SK-N-DZ (cell line): ENCODE data around the gene ATP8A2.

Source experiments
- DNase-seq: peaks from one replicate; pipeline ENCODE4 v3.0.0-alpha.2; 2015; ENCODE audit warnings: low spot score

ATP8A2 gene

DNA sequence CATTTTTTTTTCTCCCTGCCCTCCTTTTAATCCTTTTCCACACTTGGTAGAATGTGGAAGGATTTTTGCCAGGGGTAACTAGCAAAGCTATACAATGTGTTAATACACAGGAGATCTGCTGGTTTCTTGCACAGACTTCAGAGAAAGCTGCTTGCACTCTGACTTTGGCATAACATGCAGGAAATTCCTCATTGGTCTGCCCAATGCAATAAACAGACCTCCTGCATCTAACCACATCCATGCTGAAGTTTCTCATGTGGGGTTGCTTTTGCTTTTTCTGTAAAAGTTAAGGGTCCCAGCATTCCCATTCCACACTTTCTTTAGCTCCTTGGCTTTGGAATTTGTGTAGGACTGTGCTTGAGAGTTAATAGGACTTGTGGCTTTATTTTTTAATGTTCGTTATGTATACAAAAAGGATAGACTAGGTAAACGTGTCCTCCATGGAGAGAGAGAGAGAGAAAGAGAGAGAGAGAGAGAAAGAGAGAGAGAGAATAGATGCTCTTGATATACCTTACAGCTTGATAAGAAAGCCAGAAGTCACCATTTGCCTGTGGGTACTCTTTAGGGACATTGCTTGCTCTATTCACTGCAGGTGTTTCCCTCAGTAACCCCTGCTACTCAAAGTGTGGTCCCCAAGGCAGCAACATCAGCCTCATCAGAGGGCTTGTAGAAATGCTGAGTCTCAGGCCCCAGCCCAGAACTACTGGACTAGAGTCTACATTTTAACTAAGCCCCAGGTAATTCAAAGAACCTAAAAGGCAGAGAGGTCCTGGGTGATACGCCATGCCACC is 509.6 kb downstream of the ATP8A2 start:
- DNase-seq = no peak

DNA sequence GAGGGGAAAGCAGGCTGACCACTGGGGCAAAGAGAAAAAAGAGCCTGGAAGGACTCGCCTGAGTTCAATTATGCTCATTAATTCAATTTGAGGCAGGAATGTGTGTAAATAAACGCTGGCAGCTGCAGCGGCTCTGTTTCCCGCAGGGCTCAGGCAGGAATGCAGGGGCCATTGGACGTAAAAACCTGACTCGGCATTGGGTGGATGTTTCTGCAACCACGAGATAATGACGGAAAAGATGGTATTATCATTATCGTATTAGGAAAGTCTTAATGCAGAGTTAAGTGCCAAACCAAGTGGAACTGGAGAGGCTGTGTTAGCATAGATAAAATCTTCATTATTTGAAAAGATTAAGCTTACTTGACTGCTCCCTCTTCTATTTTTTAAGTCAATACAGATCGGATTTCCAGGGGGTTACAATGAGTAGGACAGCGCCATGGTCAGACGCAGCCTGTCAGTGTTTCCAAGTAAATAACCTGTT is 510.2 kb downstream of the ATP8A2 start:
- DNase-seq = peak; percentile 86

DNA sequence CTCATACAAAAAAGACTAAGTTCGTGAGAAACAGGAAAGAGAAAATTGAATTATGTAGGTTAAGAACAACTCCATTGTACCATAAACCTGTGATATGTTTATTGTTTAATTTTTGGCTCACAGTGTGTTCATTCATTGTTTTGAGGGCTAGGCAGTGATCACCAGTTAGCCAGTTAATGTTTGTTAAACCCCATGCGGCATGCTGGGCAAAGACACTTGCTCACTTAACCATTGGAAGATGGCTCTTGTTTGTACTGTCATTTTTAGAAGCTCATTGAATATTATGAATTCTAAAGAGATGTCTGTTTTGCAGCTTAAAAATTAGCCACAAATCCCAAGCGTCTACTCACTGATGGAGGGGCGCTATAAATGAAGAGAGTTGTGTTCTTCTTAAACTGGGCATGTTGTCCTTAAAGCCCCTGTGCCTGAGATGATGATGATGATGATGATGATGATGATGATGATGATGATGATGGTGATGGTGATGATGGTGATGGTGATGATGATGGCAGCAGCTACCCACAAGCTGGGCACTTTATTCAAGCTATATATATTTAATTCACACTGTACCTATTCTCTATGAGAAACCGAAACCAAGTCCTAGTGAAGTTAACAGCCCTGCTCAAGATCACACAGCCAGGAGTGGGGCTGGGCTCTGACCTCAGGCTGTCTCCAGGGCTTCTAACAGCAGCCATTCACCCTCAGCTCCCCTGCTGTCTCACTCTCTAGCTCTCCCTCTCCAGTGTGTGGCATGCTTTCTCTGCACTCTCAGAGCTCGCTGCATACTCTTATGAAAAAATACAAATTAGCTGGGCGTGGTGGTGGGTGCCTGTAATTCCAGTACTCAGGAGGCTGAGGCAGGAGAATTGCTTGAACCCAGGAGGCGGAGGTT is 510.9 kb downstream of the ATP8A2 start:
- peak; percentile 6 for DNase-seq

DNA sequence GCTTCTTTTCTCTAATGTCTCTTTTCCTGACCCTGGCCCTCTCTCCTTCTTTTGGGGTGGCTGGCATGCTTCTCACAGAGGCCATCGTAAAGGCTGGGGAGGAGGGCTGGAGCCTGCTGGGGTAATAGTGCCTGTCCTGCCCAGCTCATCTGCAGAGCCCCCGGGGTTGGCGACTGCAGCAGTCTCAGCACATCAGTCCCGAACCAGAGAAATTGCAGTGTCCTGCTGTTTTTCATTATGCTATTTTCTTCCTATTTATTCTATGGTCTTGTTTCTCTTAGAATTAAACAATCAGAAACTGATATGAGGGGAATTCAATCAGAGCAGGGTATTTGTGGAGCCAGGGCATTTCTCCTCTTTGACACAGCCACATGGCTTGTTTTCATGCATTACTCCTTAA is 513.6 kb downstream of the ATP8A2 start:
- DNase-seq = no peak

DNA sequence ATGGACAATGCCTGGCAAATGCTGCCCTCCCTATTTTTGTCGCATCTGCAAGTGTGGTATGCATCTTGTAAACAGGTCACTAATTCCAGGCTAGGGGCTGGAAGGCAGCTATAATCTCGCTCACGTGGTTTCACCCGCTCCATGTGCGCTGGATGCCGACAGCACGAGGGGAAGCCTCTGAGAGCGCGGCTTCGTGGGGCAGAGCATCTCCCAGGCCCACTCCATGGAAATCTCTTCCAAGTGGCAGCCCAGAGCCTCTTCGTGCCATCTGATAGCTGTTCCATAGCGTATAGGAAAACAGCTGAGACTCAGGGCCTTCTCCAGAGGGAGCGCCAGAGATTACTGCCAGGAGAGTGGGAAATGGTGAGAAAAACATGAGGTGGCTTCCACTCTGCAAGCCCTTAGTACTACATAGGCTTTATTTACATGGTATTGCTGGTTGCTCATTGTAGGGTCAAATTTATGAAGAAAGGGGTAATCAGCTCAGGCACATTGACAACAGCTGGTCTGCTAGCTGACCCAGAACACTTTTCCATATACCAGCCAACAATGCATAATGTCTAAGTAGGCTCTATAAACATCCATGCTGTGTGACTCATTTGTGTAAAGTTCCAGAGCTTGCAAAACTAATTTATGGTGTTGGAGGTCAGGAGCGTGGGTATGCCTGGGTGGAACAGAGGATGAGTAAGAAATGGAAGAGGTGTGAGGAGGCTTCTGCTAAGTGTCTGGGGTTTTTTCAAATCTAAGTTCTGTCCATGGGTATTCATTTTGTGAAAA is 514.9 kb downstream of the ATP8A2 start:
- DNase-seq = no peak

DNA sequence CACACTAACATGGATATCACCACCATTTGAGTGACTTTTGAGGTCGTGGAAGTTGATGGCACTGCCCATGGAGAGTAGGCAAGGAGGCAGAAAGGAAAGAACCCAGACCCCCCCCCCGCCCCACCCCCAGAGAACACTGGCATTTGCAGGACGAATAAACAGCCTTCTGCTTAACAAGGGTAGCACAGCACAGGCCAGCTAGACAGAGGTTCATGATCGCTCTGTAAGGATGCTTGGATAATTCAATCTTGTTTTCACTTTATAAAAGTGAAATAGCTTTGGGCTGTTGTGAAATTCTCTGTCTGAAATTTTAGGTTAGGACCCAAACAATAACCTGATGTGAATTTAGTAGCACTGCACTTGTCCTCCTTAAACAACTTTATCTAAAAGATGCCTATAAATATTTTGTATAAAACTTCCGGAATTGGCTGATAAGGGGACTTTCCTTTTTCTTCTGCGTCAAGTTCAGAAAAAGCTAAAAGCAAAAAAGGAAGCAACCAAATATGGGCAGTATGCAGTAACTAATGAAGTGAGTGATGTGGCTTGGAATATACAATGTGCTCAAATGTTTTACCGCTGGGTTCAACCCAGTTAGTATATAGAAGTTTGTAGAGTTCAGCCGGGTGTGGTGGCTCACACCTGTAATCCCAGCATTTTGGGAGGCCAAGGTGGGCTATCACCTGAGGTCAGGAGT is 516.3 kb downstream of the ATP8A2 start:
- DNase-seq = no peak

DNA sequence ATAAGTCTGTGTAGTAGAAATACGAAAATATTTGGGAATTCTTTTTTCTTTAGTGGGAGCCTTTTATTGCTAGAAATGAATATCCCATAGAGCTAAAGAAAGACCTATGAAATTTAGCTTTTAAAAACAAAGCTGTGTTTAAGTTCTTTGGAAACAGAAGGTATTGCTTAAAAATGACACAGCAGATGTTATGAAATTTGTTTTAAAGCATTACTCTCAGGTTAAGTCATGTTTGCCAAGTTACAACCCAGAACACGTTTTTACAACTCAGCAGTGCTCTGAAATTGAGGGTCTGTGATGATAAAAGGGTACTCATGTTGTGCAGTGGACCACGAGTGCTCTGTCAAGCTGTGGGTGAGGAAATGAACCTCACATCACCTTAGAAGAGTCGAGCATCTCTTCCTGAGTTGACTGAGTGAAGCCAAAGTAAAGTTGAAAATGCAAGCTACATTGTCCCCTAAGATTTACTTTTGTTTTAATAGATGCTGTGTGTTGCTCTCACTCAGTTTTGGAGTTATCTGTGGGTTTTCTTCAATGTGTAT is 519.0 kb downstream of the ATP8A2 start:
- DNase-seq = no peak

DNA sequence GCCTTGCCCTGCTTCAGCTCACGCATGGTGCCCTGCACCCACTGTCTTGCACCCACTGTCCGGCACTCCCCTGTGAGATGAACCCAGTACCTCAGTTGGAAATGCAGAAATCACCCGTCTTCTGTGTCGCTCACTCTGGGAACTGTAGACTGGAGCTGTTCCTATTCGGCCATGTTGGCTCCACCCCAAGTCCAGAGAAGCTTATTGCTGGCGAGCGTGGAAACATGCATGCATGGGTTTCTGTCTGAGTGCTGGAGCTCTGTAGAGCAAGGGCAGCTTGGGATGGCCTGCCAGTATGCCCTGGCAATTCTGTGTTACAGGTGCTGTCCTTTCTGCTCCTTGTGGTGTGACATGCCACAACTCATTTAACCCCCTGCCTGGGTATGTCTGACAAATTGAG is 527.2 kb downstream of the ATP8A2 start:
- DNase-seq = no peak

DNA sequence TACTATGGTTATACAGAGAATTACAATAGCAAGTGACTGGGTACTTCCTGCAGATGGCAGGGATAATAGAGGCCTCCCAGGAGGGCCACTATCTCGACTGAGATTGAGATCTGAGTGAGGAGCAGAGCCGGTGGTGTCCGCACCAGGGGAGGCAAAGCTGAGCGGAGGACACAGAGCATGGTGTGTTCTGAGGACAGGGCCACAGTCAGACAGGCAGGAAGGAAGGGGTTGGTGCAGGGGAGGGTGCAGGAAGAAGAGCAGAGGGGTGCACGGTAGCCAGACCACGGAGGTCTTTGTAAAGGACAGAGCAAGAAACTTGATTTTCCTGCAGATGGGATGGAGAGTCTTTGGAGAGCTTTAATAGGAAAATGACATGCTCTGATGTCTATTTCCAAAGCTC is 527.7 kb downstream of the ATP8A2 start:
- DNase-seq = no peak

DNA sequence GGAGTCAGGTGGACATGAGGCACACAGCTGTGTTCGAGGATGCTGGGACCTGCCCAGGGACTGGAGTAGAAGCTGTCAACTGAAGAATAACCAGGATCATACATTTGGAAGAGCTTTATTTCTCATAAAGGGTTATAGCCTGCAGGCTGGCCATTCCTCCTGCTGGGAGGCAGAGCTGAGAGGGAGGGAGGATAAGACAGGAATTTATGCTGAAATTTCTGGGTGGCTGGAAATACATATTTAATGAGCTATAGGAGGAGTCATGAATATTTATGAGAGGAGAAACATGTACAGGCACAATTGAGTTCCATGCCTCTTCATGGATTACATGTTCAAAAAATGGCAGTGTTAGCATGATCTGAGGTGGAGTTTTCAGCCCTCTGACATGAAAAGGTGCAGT is 528.2 kb downstream of the ATP8A2 start:
- DNase-seq = no peak

DNA sequence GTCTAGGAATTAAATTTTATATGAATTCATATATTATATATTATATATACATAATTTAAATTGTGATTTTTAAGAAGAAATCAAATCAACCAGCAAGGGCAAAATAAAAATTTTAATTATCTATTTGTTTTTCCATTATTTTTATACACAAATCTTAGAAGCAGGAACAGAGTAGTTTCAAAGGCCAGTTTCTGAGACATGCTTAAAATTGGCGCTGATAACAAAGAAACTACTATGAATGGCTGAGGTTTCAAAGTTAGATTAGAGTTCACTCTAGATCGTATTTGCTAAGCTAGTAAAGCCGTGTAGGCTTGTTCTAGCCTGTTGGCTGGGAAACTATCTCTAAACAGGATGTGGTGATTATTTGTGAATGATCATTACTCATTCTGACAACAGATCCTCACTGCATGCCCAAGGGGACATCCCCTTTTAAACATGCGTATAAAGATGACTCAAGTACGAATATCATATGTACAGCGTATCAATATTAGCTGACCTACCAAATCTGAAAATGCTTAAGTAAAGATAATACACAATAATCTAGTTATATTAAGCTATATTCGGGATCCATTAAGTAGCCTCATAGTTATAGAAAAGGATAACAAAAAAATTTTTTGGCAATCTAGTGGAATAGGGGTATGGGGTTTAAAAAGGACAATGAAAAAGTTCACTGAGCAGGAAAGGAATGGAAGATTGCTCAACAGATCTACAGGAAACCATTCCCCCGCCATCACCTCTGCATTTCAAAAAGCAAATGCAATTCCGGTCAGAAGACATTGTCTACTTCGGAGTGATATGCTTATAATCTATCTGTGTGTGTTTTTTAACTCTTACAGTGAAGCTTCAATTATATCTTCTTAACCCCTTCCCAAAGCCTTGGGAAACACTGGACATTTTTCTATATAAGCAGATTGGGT is 529.9 kb downstream of the ATP8A2 start:
- no peak for DNase-seq

DNA sequence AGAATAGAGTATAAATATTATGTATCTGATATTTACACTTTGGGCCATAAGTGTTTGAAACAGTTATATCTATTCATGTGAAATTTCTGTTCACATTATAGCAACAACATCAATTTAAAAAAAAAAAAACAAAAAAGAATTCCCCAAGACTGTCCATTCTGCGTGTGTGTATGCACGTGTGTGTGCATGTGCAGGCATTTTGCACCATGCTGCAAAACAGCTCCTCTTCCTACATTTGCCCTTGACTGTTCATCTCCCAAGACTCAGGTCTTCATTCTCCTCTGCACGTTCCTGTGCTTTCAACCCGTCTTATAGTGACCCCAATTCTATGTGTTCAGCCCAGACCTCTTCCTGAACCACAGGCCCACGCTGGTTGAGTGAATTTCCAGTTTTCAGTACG is 530.7 kb downstream of the ATP8A2 start:
- DNase-seq = no peak

DNA sequence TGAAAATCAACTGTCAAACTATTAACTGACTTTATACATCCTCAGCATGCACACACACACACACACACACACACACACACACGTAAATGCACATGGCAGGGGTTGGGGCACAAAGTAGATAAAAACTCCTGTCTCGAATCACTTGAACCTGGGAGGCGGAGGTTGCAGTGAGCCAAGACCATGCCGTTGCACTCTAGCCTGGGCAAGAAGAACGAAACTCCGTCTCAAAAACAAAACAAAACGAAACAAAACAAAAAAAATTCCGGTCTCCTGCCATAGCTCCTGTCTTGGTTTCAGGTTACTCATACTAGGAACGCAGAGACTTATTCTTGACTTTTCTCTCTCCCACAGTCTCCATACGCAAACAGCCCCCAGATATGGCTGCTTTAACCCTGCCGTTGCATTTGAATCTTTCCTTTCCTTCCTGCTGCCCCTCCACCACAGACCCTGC is 531.1 kb downstream of the ATP8A2 start:
- no peak for DNase-seq

DNA sequence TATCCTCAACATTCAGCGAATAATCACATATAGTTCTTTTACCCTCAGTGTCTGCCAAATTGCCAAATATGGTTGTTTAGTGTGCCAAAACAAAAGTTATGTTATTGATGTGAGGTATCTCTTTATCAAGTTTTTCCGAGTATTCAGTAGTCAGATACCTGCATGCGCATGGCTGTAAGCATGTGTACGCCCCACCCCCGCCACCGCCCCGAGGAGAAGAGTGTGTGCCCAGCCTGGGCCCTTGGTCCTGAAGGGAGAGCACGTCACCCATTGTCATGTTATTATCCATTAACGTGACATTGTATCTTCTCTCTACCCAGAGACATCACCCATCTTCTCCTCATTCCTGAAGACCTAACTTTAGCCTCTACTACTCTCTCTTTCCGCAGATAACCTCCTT is 533.1 kb downstream of the ATP8A2 start:
- no peak for DNase-seq

DNA sequence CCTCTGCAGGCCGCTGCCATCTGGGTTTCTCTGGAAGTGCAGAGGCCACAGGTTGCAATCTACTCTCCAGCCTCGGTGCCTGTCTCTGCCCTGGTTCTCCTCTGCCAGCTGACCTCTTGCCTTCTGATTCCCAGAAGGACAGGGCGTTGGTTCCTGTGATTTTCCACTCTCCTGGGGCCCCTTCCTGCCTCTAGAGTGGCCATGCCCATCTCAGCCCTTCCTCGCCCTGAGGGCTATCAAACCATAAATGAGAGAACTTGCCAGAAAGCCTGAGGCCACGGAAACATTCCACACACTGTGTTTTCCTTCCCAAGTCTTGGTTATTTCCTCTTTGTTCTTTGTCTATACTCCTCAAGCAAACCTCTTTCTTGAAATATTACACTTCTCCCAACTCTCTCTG is 533.8 kb downstream of the ATP8A2 start:
- DNase-seq = no peak

DNA sequence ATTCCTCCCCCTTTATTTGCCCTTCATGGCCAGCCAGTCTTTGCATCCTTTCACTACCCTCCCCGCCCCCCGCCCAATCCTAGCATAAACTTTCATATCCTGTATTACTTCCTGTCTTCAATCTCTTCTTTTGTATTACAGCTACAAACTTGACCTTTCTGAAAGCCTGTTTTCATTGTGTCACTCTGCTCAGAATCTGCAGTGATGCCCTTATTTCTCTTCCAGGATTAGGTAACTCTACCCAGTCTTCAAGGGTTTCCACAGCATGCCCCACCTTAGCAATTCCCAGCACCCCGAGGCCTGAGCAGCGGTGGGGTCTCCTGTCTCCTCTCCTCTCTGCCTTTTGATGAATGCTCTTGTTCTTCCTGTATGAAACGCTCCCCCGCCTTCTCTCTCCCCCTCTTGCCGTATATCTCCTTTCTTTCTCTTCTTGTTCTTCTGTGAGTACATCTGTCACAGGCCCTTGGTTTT is 534.5 kb downstream of the ATP8A2 start:
- DNase-seq = no peak

DNA sequence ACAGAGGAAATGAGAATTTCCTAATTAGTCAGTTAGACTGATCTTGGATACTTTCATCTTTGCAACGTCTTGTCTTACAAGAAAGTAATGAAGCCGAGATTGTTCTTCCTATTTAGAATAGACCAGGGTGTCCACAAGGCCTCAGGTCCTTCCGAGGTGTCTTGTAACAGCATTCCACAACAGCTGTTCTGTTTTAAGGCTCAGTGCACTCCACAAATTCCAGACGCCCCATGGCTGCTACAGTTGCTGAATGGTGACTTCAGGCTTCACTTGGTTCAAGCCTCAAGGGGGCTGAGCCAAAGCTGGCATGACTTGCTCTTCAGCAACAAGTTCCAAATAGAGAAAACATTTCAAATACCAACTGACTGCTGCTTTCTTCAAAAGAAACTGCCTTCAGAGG is 536.6 kb downstream of the ATP8A2 start:
- DNase-seq = no peak

DNA sequence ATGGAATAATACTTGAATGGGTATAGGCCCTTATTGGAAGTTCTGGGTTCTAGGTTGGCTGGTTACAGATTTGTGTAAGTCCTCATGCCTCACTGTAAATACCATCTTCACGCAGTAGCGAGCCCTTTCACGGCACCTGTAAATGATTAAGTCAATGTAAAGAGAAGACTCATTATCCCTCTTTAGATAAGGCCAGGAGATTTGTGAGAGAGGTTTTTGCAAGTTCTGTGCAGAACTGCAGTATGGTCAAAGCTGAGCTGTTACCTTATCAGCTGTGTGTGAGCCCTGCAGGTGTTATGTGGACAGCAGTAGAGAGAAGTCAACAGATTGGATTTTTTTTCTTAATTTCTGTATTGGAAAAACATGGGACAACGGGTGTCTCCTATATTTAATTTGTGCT is 538.5 kb downstream of the ATP8A2 start:
- DNase-seq = no peak

DNA sequence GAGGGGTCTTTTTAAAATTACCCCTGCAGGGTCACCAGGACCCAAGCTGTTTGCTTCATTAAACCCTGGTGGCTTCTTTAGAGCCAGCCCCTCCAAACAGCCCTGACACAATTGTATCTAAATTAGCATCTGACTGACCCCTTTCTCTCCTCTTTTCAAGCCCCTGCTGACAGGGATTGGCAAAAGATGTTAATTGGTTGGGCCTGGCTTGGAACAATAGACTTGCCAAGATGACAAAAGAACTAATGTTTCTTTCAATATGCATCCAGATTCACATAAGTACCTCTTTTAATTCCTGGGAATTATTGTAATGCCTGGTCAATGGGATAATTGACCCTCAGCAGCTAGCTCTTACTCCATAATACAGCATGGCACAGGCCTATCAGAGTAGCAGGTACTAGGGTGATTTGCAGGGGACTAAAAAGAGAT is 539.2 kb downstream of the ATP8A2 start:
- DNase-seq = no peak

DNA sequence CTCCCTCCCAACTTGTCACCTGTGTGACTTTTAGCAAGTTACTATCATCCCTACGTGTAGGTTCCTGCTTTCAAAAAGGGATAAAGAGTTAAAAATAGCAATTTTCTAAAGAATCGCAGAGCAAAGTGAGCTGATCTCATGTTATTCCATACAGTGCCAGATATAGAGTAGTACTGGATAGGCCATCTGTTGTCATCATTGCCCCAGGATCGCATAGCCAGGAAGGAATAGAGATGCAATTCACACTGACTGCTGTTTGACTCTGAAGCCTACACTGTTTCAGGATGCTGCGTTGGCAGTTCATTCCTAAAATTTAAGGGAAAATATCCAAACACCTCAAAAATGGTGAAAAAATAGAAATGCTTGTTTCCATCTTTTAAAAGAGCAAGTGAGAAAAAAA is 541.2 kb downstream of the ATP8A2 start:
- DNase-seq = no peak
